DMS114 treated with DMSO at 0.1 percent for 48 hours (cell line): ENCODE results near the gene CTR9.
"Not testable (repeated sequence)": the region's sequence is repeated elsewhere in the genome, so short reads cannot be mapped to it uniquely, and the experiment has no call there.

Experiments
- DNase-seq: peaks from one replicate; lab custom pipeline; 2025; ENCODE audit not compliant: unreplicated experiment; lab: John Stamatoyannopoulos, UW

Gene CTR9

GRCh38 chr11:10813945-10814344 lies 62.9 kb downstream of the CTR9 start:
- DNase-seq, result no peak

GRCh38 chr11:10818594-10818993 lies 67.5 kb downstream of the CTR9 start:
- no peak for DNase-seq

- DNase-seq, result not testable (repeated sequence)
These were observed 71.4 kb downstream of the CTR9 start for GRCh38 chr11:10822491-10822890.

GRCh38 chr11:10823152-10823579 lies 72.1 kb downstream of the CTR9 start:
- DNase-seq, result no peak

GRCh38 chr11:10824888-10825287 lies 73.8 kb downstream of the CTR9 start:
- no peak for DNase-seq

GRCh38 chr11:10828402-10828801 lies 77.4 kb downstream of the CTR9 start:
- no peak for DNase-seq

GRCh38 chr11:10829139-10829538 lies 78.1 kb downstream of the CTR9 start:
- no peak for DNase-seq
